ENCODE measurements around the gene CYB561D2. TPM values are rescaled to one million over a fixed set of nuclear protein-coding genes. Genes with fewer than 3 reads are reported as not detected.

The CYB561D2 gene
- total RNA-seq, 2 donors from 2014 or later: 30.9 to 46.2 TPM

GRCh38 chr3:50365842-50366220 lies 15.2 kb downstream of the CYB561D2 start:
- H3K4me1 ChIP-seq: no peaks in the 10 kb centered on the region
- intact Hi-C loops (cut with DNase I): loop anchor here (5.0 kb wide), 1 partner anchor 181 kb away; no protein-coding TSS in a partner anchor
- no peaks in the 10 kb centered on the region for H3K27me3 ChIP-seq
- H3K36me3 ChIP-seq: no peaks in the 10 kb centered on the region
- no peak for DNase-seq
- peak overlapping the region; percentile 66 for H3K4me3 ChIP-seq
- H3K9me3 ChIP-seq: no peaks in the 10 kb centered on the region
- no peak for TF ChIP-seq CTCF (IDR thresholded peaks at IDR 0.05)
- H3K9ac ChIP-seq (ENCODE audit: low read depth in 2 of 2, low read length in 2 of 2): peak overlapping the region; percentile 62 to 84
- H3K27ac ChIP-seq: no peak overlapping the region

- no peak overlapping the region for H3K9ac ChIP-seq (ENCODE audit: low read depth in 2 of 2, low read length in 2 of 2)
- no peak for DNase-seq
- TF ChIP-seq CTCF (IDR thresholded peaks at IDR 0.05): no peak
- no peaks in the 10 kb centered on the region for H3K36me3 ChIP-seq
- H3K9me3 ChIP-seq: no peaks in the 10 kb centered on the region
- H3K4me3 ChIP-seq: no peak overlapping the region
- intact Hi-C loops (cut with DNase I): loop anchor here (5.0 kb wide), 1 partner anchor 178 kb away; no protein-coding TSS in a partner anchor
- no peak overlapping the region for H3K27ac ChIP-seq
- no peaks in the 10 kb centered on the region for H3K4me1 ChIP-seq
- H3K27me3 ChIP-seq: no peaks in the 10 kb centered on the region
Measured at GRCh38 chr3:50369012-50369670, 18.5 kb downstream of the CYB561D2 start.

GRCh38 chr3:50370594-50370993 lies 19.9 kb downstream of the CYB561D2 start:
- TF ChIP-seq CTCF (IDR thresholded peaks at IDR 0.05): no peak
- H3K27ac ChIP-seq: no peak overlapping the region
- DNase-seq: no peak
- H3K4me3 ChIP-seq: no peak overlapping the region
- intact Hi-C loops (cut with DNase I): no loop called here
- no peaks in the 10 kb centered on the region for H3K4me1 ChIP-seq
- H3K36me3 ChIP-seq: no peaks in the 10 kb centered on the region
- H3K9me3 ChIP-seq: no peaks in the 10 kb centered on the region
- no peaks in the 10 kb centered on the region for H3K27me3 ChIP-seq
- H3K9ac ChIP-seq (ENCODE audit: low read depth in 2 of 2, low read length in 2 of 2): no peak overlapping the region

- no peaks in the 10 kb centered on the region for H3K36me3 ChIP-seq
- intact Hi-C loops (cut with DNase I): no loop called here
- no peak overlapping the region for H3K4me3 ChIP-seq
- H3K27ac ChIP-seq: no peak overlapping the region
- no peak for DNase-seq
- H3K9me3 ChIP-seq: no peaks in the 10 kb centered on the region
- H3K9ac ChIP-seq (ENCODE audit: low read depth in 2 of 2, low read length in 2 of 2): no peak overlapping the region
- no peak for TF ChIP-seq CTCF (IDR thresholded peaks at IDR 0.05)
- no peaks in the 10 kb centered on the region for H3K4me1 ChIP-seq
- H3K27me3 ChIP-seq: no peaks in the 10 kb centered on the region
Measured at GRCh38 chr3:50371133-50371685, 20.5 kb downstream of the CYB561D2 start.

GRCh38 chr3:50372349-50372748 lies 21.7 kb downstream of the CYB561D2 start:
- no peaks in the 10 kb centered on the region for H3K9me3 ChIP-seq
- peak; percentile 78 for DNase-seq
- intact Hi-C loops (cut with DNase I): no loop called here
- no peak overlapping the region for H3K9ac ChIP-seq (ENCODE audit: low read depth in 2 of 2, low read length in 2 of 2)
- H3K27ac ChIP-seq: no peak overlapping the region
- H3K4me3 ChIP-seq: no peak overlapping the region
- no peaks in the 10 kb centered on the region for H3K27me3 ChIP-seq
- H3K36me3 ChIP-seq: no peaks in the 10 kb centered on the region
- TF ChIP-seq CTCF (IDR thresholded peaks at IDR 0.05): no peak
- no peaks in the 10 kb centered on the region for H3K4me1 ChIP-seq
